Hepatocyte (in vitro differentiated cells): ENCODE data around the gene KRT35. TPM values are rescaled to one million over a fixed set of nuclear protein-coding genes. Genes with fewer than 3 reads are reported as not detected.

Experiments used
- DNase-seq: peaks from one replicate; pipeline ENCODE4 v3.0.0-alpha.2; 2016; ENCODE audit warnings: low spot score
- H2AFZ ChIP-seq: fragments of 200-600 bp; sonication (generic); 2 replicates; pipeline ENCODE4 v1.6.0; 2016; ENCODE audit warnings: antibody characterized with exemption, mild to moderate bottlenecking
- H3K27ac ChIP-seq: fragments of 200-600 bp; sonication (generic); 2 replicates; pipeline ENCODE4 v1.5.1; 2016; ENCODE audit warnings: mild to moderate bottlenecking
- H3K27me3 ChIP-seq: fragments of 200-600 bp; sonication (generic); 2 replicates; pipeline ENCODE4 v1.6.1; 2016
- H3K36me3 ChIP-seq: fragments of 200-600 bp; sonication (generic); replicated peaks from 2 replicates; pipeline ENCODE4 v1.5.1; 2016; ENCODE audit warnings: low read depth; ENCODE audit not compliant: insufficient read depth
- H3K4me1 ChIP-seq: fragments of 200-600 bp; sonication (generic); 2 replicates; pipeline ENCODE4 v1.5.1; 2016; ENCODE audit warnings: mild to moderate bottlenecking, moderate library complexity; ENCODE audit not compliant: insufficient read depth
- H3K4me2 ChIP-seq: fragments of 200-600 bp; sonication (generic); 2 replicates; pipeline ENCODE4 v1.6.0; 2016
- H3K4me3 ChIP-seq: fragments of 200-600 bp; sonication (generic); 2 replicates; pipeline ENCODE4 v1.5.1; 2016; ENCODE audit warnings: mild to moderate bottlenecking
- H3K79me2 ChIP-seq: fragments of 200-600 bp; sonication (generic); 2 replicates; pipeline ENCODE4 v1.6.0; 2017; ENCODE audit warnings: mild to moderate bottlenecking
- H3K9me2 ChIP-seq: fragments of 200-600 bp; sonication (generic); replicated peaks from 2 replicates; pipeline ENCODE4 v1.6.0; 2017; ENCODE audit warnings: mild to moderate bottlenecking; ENCODE audit not compliant: insufficient read depth
- H3K9me3 ChIP-seq: fragments of 200-600 bp; sonication (generic); 2 replicates; pipeline ENCODE4 v1.5.1; 2016; ENCODE audit warnings: low read depth, mild to moderate bottlenecking
- H4K20me1 ChIP-seq: fragments of 200-600 bp; sonication (generic); 2 replicates; pipeline ENCODE4 v1.6.0; 2016; ENCODE audit warnings: mild to moderate bottlenecking; ENCODE audit not compliant: insufficient read depth, poor library complexity, severe bottlenecking
- CTCF ChIP-seq: fragments of 200-600 bp; sonication (generic); IDR thresholded peaks from 2 replicates; pipeline ENCODE4 v1.5.1; 2016; ENCODE audit warnings: antibody characterized with exemption, mild to moderate bottlenecking; ENCODE audit not compliant: poor library complexity
- EZH2 ChIP-seq: fragments of 200-600 bp; sonication (generic); IDR thresholded peaks from 2 replicates; pipeline ENCODE4 v1.6.1; 2016; ENCODE audit warnings: antibody characterized with exemption, mild to moderate bottlenecking, borderline replicate concordance
- EZH2phosphoT487 ChIP-seq: fragments of 200-600 bp; sonication (generic); IDR thresholded peaks from one replicate; pipeline ENCODE4 v1.6.1; 2018; ENCODE audit warnings: antibody characterized with exemption, mild to moderate bottlenecking, low read depth, moderate library complexity; ENCODE audit not compliant: unreplicated experiment, severe bottlenecking
- WGBS: methylation state at CpG from one replicate; pipeline ENCODE4 v1.1.6; 2016; ENCODE audit warnings: low lambda C conversion rate; ENCODE audit errors: missing lambda C conversion rate; 5-methylcytosine and 5-hydroxymethylcytosine counted together
- polyA plus RNA-seq: library from polyadenylated mRNA; unstranded; fragments of >200 nt; fragmentation: Nextera tagmentation; extraction: Ambion mirVana; gene quantifications from 2 replicates; pipeline ENCODE4 v1.2.1, GENCODE V29; 2016
- total RNA-seq: library from RNA; depleted of rRNA; stranded (reverse); fragments of >200 nt; gene quantifications from 2 replicates; pipeline ENCODE4 v1.2.3, GENCODE V29; 2014

KRT35 gene
- total RNA-seq (not detected in 2 replicates), polyA plus RNA-seq (not detected in 2 replicates)

- 95% methylated on average over 2 of the region's 2 CpGs for WGBS
- TF ChIP-seq EZH2phosphoT487 (no peak), EZH2 (no peak), CTCF (no peak)
These were observed at the start of gene KRT35 for GRCh38 chr17:41481036-41481435. Gene KRT35, minus strand, starts transcription at chr17:41481151. Its CDS starts 54 bp downstream, at chr17:41481097.

GRCh38 chr17:41530062-41531048, 49.4 kb upstream of the KRT35 start:
- no peaks in the 10 kb centered on the region for H3K9me2 ChIP-seq
- H3K27me3 ChIP-seq = no peaks in the 10 kb centered on the region
- no peak overlapping the region for H2AFZ ChIP-seq
- WGBS = 43% methylated on average over 8 of the region's 8 CpGs
- TF ChIP-seq EZH2phosphoT487 = no peak
- H4K20me1 ChIP-seq = peaks cover 19% of the 10 kb centered on the region
- no peaks in the 10 kb centered on the region for H3K9me3 ChIP-seq
- peaks cover 21% of the 10 kb centered on the region for H3K79me2 ChIP-seq
- H3K4me1 ChIP-seq = peaks cover 27% of the 10 kb centered on the region
- H3K4me3 ChIP-seq = no peak overlapping the region
- H3K4me2 ChIP-seq = peak overlapping the region; percentile 78
- DNase-seq = peak; percentile 91
- peak overlapping the region; percentile 92 for H3K27ac ChIP-seq
- H3K36me3 ChIP-seq = no peaks in the 10 kb centered on the region

More at GRCh38 chr17:41481036-41481435, at the start of gene KRT35:
- Histone ChIP-seq H3K4me1 (peaks cover 8% of the 10 kb centered on the region), H3K4me2 (no peak within 1 kb of the TSS), H3K27me3 (no peaks in the 10 kb centered on the region), H2AFZ (no peak within 1 kb of the TSS), H3K79me2 (no peaks in the 10 kb centered on the region), H3K36me3 (no peaks in the 10 kb centered on the region), H3K4me3 (no peak within 1 kb of the TSS), H3K9me3 (no peaks in the 10 kb centered on the region), H4K20me1 (no peaks in the 10 kb centered on the region), H3K27ac (no peak within 1 kb of the TSS), H3K9me2 (no peaks in the 10 kb centered on the region)
- DNase-seq = no peak

- H3K4me1 ChIP-seq = peaks cover 21% of the 10 kb centered on the region
- no peaks in the 10 kb centered on the region for H3K9me3 ChIP-seq
- peaks cover 21% of the 10 kb centered on the region for H3K79me2 ChIP-seq
- 65% methylated on average over 5 of the region's 5 CpGs for WGBS
- TF ChIP-seq CTCF (no peak), EZH2 (no peak), EZH2phosphoT487 (no peak)
- DNase-seq = no peak
- no peak overlapping the region for H3K4me3 ChIP-seq
- peak overlapping the region; percentile 92 for H3K27ac ChIP-seq
- H3K4me2 ChIP-seq = peak overlapping the region; percentile 78
- H3K27me3 ChIP-seq = no peaks in the 10 kb centered on the region
- no peak overlapping the region for H2AFZ ChIP-seq
- H4K20me1 ChIP-seq = peaks cover 24% of the 10 kb centered on the region
- H3K9me2 ChIP-seq = no peaks in the 10 kb centered on the region
- H3K36me3 ChIP-seq = no peaks in the 10 kb centered on the region
These were observed 48.6 kb upstream of the KRT35 start for GRCh38 chr17:41529491-41529915.

- Histone ChIP-seq H3K9me3 (no peaks in the 10 kb centered on the region), H3K36me3 (no peaks in the 10 kb centered on the region), H3K4me3 (no peak overlapping the region), H3K4me2 (peak overlapping the region; percentile 78), H4K20me1 (peaks cover 27% of the 10 kb centered on the region), H3K9me2 (no peaks in the 10 kb centered on the region), H3K4me1 (peaks cover 23% of the 10 kb centered on the region), H3K79me2 (peaks cover 21% of the 10 kb centered on the region), H3K27me3 (no peaks in the 10 kb centered on the region), H2AFZ (no peak overlapping the region), H3K27ac (peak overlapping the region; percentile 92)
- 64% methylated on average over 10 of the region's 10 CpGs for WGBS
- TF ChIP-seq CTCF = no peak
- TF ChIP-seq EZH2phosphoT487 = no peak
- no peak for TF ChIP-seq EZH2
- peak; percentile 39 for DNase-seq
These were observed 48.0 kb upstream of the KRT35 start for GRCh38 chr17:41528959-41529353.
